ENCODE measurements around the gene IFNL1. TPM values are rescaled to one million over a fixed set of nuclear protein-coding genes. Genes with fewer than 3 reads are reported as not detected.

IFNL1 gene
- total and polyA plus RNA-seq, 9 of the 15 experiments (the other 6 are each of a cell fraction or from before 2014, with no cell fraction given), result not detected

GRCh38 chr19:39342647-39343305 is 46.6 kb downstream of the IFNL1 start:
- Histone ChIP-seq H2AFZ (ENCODE audit: low read depth, low read length) (no peak overlapping the region), H3K79me2 (ENCODE audit: control insufficient read depth, insufficient read depth, low read length) (peaks cover 63% of the 10 kb centered on the region), H3K4me3 (peak overlapping the region; percentile 88), H3K4me1 (replicated peaks in 1 of 2; ENCODE audit: control insufficient read depth in 2 of 2, insufficient read depth in 2 of 2, low read length in 2 of 2) (peaks cover 23 to 25% of the 10 kb centered on the region in 2 experiments), H3K9me1 (ENCODE audit: control insufficient read depth, insufficient read depth, low read length) (peaks cover 6% of the 10 kb centered on the region), H4K20me1 (replicated peaks; ENCODE audit: control insufficient read depth, insufficient read depth, low read length) (peaks cover 21% of the 10 kb centered on the region), H3K27me3 (ENCODE audit: control insufficient read depth in 2 of 2, insufficient read depth in 2 of 2, low read length in 2 of 2) (no peaks in the 10 kb centered on the region), H3K27ac (ENCODE audit: extremely low read depth, low read depth, low read length) (peak overlapping the region; percentile 82), H3K9me3 (replicated peaks; ENCODE audit: control insufficient read depth, insufficient read depth, low read depth, low read length) (no peaks in the 10 kb centered on the region), H3K4me2 (ENCODE audit: insufficient read depth, low read length) (peak overlapping the region; percentile 74), H3K36me3 (ENCODE audit: control insufficient read depth, insufficient read depth, low read length) (peaks cover 37% of the 10 kb centered on the region; the same call in 2 of the 3 replicates), H3K9ac (ENCODE audit: insufficient read depth in 1 of 2, low read depth in 2 of 2, low read length in 2 of 2) (peak overlapping the region; percentile 80 to 97)
- WGBS (ENCODE audit: insufficient coverage, low coverage, missing lambda C conversion rate), result 5% methylated on average over 10 of the region's 51 CpGs
- FAIRE-seq, result no peak
- DNase-seq (ENCODE audit: extremely low read depth in 1 of 4, low spot score in 3 of 4), result peak in 1 of 4 experiments; percentile 29
- intact Hi-C loops (cut with micrococcal nuclease) (loop anchor here (2.0 kb wide), 1 partner anchor 68 kb away; no protein-coding TSS in a partner anchor), in situ Hi-C loops (cut with MboI) (no loop called here)
- ChIA-PET CTCF (ENCODE audit: low intra/inter-chr PET ratio) (no interaction called here), POLR2A (interaction anchor here (0.7 to 2.1 kb wide), 11 partner anchors 9 to 93 kb away, joined by 3 to 8 read pairs (median 3); partner anchors contain the start of genes MED29, PAF1, RPS16 and ZFP36)
- ATAC-seq, result no peak
- BruUV-seq (replicated peaks), result no TSS peak
- TF ChIP-seq ZBTB7A (IDR thresholded peaks at IDR 0.05; ENCODE audit: borderline replicate concordance, control insufficient read depth, low read depth, low read length), result peak; percentile 67; the same call in 1 of the 2 replicates
- TF ChIP-seq L3MBTL2 (IDR thresholded peaks at IDR 0.05), result no peak
- no peak for TF ChIP-seq CTBP1 (IDR thresholded peaks at IDR 0.05; ENCODE audit: borderline replicate concordance)
- TF ChIP-seq HEY1 (CRISPR knock-in tag; IDR thresholded peaks at IDR 0.05; ENCODE audit: borderline replicate concordance), result no peak
- TF ChIP-seq SMARCE1 (IDR thresholded peaks at IDR 0.05), result 0 out of 2 replicates have a peak, but pooled peaks have one; percentile 8
- TF ChIP-seq RBM17 (IDR thresholded peaks at IDR 0.05; ENCODE audit: borderline replicate concordance, low read depth, low read length), result no peak
- peak; percentile 61 for TF ChIP-seq CHD1 (IDR thresholded peaks at IDR 0.05; ENCODE audit: low read length)
- no peak for TF ChIP-seq CREM (IDR thresholded peaks at IDR 0.05; ENCODE audit: low read depth)
- TF ChIP-seq E2F6 (IDR thresholded peaks at IDR 0.05; ENCODE audit: borderline replicate concordance in 1 of 2, extremely low read depth in 1 of 2, insufficient read depth in 1 of 2, insufficient read length in 1 of 2, low read depth in 1 of 2, low read length in 1 of 2, poor library complexity in 1 of 2, severe bottlenecking in 1 of 2), result peak in 1 of 2 experiments; percentile 15
